GM12872 (cell line): Measurements from ENCODE around the gene CHP1.

Experiments used
- CTCF ChIP-seq: IDR thresholded peaks from 3 replicates; pipeline ENCODE4 v1.5.1; 2011; ENCODE audit warnings: low read depth, mild to moderate bottlenecking, low read length, moderate library complexity; ENCODE audit not compliant: insufficient read depth

The CHP1 gene

GRCh38 chr15:41279535-41280283 lies 48.6 kb downstream of the CHP1 start:
- no peak for TF ChIP-seq CTCF

- TF ChIP-seq CTCF, result no peak
Observed at GRCh38 chr15:41281236-41281635, 50.2 kb downstream of the CHP1 start.

- TF ChIP-seq CTCF, result no peak
Observed at GRCh38 chr15:41283653-41284426, 52.8 kb downstream of the CHP1 start.

- no peak for TF ChIP-seq CTCF
Observed at GRCh38 chr15:41284427-41285177, 53.5 kb downstream of the CHP1 start.

GRCh38 chr15:41285285-41285684 lies 54.2 kb downstream of the CHP1 start:
- no peak for TF ChIP-seq CTCF

- no peak for TF ChIP-seq CTCF
Observed at GRCh38 chr15:41286665-41287333, 55.7 kb downstream of the CHP1 start.

- TF ChIP-seq CTCF, result no peak
Observed at GRCh38 chr15:41288464-41288863, 57.4 kb downstream of the CHP1 start.
